Cardiac fibroblast (primary cell): ENCODE measurements around the gene ABCA7.

Experiments
- DNase-seq, 2 donors: peaks; one replicate each; pipeline versions ENCODE4 v3.0.0 to v3.0.0-alpha.2; 2010; ENCODE audit warnings: low read depth in 2 of 2
- H3K4me3 ChIP-seq, 2 donors: replicated peaks in 1 of 2; 1 replicate in 1 of 2; 2 replicates in 1 of 2; pipeline ENCODE4 v1.5.1; 2011; ENCODE audit warnings: low read depth in 2 of 2, low read length in 2 of 2, mild to moderate bottlenecking in 2 of 2, moderate library complexity in 1 of 2
- TF ChIP-seq, protein P1 (sequence below): IDR thresholded peaks from one replicate; pipeline ENCODE4 v1.5.1; 2011; ENCODE audit warnings: low read depth, mild to moderate bottlenecking, low read length, inconsistent platforms

The ABCA7 gene

DNA sequence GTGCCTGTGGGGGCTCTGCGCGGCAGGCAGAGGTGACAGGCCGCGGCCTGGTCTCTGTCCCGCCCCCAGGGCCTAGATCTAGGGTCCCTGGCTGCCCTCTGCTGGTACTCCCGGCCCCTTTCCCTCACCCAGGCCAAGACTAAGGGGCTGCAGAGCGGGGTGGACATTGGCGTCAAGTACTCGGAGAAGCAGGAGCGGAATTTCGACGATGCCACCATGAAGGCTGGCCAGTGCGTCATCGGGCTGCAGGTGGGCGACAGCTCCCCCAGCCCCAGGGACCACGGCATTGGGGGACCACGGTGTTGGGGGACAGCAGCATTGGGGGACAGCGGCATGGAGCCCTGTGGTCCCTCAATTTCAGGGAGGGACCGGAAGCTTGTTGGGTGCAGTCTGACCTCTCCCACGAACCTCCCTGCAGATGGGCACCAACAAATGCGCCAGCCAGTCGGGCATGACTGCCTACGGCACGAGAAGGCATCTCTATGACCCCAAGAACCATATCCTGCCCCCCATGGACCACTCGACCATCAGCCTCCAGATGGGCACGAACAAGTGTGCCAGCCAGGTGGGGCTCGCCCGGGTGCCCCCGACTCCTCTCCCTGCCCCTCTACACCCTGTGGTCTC lies 3.8 kb upstream of the ABCA7 start:
- no peak overlapping the region for H3K4me3 ChIP-seq
- TF ChIP-seq, protein P1, sequence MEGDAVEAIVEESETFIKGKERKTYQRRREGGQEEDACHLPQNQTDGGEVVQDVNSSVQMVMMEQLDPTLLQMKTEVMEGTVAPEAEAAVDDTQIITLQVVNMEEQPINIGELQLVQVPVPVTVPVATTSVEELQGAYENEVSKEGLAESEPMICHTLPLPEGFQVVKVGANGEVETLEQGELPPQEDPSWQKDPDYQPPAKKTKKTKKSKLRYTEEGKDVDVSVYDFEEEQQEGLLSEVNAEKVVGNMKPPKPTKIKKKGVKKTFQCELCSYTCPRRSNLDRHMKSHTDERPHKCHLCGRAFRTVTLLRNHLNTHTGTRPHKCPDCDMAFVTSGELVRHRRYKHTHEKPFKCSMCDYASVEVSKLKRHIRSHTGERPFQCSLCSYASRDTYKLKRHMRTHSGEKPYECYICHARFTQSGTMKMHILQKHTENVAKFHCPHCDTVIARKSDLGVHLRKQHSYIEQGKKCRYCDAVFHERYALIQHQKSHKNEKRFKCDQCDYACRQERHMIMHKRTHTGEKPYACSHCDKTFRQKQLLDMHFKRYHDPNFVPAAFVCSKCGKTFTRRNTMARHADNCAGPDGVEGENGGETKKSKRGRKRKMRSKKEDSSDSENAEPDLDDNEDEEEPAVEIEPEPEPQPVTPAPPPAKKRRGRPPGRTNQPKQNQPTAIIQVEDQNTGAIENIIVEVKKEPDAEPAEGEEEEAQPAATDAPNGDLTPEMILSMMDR, result peak; percentile 13
- no peak for DNase-seq

DNA sequence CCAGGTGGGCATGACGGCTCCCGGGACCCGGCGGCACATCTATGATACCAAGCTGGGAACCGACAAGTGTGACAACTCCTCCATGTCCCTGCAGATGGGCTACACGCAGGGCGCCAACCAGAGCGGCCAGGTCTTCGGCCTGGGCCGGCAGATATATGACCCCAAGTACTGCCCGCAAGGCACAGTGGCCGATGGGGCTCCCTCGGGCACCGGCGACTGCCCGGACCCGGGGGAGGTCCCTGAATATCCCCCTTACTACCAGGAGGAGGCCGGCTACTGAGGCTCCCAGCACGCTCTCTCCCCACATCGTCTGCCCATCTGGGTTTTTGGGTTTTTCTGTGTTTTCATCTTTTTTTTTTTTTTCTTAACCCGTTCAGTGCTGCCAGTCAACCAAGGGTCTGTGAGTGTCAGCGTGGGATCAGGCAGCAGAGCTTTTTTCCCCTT lies 2.3 kb upstream of the ABCA7 start:
- TF ChIP-seq, protein P1, result no peak
- no peak overlapping the region for H3K4me3 ChIP-seq
- DNase-seq, result no peak

DNA sequence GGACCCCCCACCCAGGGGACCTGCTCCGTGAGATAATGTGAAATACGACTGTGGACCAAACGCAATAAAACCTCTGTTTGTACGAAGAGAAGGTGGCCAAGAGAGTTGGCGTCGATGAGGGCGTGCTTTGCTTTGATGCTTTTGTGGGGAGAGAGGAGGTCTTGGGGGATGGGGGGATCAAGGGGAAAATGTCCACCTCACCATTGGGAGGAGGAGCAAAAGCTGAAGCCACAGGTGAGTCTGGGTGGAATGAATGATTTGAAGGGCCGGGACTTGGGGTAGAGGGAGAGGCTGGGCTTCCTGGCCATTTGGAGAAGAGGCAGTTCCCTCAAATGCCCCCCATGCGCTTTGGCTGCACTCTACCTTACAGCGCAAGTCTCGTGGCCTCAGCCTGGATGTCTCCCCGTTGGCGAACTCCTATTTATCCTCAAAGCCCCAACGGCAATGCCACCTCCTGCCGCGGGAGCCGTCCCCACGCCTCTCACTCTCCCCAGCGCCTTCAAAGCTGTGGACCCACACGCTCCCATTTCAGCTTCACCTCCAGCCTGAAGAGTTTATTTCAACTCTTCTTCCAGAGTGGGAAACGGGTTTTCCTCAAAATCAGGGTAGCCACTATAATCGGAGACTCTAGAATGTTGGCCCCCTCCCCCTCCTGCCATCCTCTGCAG lies 795 bp upstream of the ABCA7 start:
- TF ChIP-seq, protein P1, result no peak
- no peak overlapping the region for H3K4me3 ChIP-seq
- DNase-seq, result no peak

DNA sequence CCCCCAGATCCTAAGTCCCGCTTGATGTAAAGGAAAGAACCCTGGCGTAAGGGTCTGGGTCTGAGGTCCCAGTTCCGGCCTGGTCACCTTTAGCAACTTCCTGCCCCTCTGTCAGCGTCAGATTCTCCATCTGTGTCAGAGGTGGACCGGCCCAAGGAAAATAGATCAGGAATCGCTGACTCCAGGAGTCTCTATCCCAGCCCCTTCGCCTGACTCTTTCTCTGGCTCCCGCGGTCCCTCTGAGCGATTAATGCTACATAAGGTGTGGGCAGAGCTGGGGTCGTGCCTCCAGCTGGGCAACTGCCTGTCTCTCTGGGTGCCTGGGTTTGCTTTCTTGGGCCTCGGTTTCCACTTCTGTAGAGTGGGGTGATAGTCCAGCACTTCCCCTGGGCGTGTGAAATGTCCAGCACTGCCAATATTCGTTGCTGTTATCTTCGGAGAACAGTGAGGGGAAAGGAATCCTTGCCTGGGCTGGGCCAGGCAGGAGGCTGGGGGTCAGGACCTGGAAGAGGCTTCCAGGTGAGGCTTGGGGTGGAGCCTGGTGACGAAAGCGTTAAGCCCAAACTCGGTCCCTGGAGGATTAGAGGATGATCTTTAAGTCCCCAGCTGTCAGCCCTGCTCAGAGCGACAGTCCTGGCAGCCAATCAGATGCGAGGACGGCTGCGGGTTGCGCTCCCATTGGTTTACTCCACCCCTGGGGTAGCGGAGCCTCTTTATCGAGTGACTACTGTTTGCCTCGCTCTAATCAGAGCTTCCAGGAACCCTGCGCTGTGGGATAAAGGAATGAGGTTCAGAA lies 767 bp downstream of the ABCA7 start:
- peak; percentile 95 for DNase-seq
- TF ChIP-seq, protein P1, result no peak

DNA sequence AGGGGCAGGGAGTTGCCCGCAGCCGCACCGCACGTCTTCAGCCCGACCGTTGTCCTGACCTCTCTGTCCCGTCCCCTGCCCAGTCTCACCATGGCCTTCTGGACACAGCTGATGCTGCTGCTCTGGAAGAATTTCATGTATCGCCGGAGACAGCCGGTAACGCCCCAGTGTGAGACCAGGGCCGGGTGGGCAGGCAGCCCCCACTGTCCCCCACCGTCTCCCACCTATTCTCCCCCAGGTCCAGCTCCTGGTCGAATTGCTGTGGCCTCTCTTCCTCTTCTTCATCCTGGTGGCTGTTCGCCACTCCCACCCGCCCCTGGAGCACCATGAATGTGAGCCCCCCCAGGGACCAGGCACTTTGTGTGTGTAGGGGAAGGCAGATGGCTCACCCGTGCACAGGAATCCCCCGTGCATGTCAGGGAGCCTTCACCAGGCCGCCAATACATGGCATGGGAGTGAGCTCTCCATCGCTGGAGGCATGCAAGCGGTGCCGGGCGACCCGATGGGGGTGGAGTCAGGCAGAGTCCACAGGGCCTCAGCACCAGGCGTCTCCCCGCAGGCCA lies 1.4 kb downstream of the ABCA7 start:
- TF ChIP-seq, protein P1, result no peak
- peak overlapping the region; percentile 53 to 65 for H3K4me3 ChIP-seq
- DNase-seq, result no peak

More for the DNA sequence above, 767 bp downstream of the ABCA7 start:
- H3K4me3 ChIP-seq, result peak overlapping the region; percentile 53 to 65

DNA sequence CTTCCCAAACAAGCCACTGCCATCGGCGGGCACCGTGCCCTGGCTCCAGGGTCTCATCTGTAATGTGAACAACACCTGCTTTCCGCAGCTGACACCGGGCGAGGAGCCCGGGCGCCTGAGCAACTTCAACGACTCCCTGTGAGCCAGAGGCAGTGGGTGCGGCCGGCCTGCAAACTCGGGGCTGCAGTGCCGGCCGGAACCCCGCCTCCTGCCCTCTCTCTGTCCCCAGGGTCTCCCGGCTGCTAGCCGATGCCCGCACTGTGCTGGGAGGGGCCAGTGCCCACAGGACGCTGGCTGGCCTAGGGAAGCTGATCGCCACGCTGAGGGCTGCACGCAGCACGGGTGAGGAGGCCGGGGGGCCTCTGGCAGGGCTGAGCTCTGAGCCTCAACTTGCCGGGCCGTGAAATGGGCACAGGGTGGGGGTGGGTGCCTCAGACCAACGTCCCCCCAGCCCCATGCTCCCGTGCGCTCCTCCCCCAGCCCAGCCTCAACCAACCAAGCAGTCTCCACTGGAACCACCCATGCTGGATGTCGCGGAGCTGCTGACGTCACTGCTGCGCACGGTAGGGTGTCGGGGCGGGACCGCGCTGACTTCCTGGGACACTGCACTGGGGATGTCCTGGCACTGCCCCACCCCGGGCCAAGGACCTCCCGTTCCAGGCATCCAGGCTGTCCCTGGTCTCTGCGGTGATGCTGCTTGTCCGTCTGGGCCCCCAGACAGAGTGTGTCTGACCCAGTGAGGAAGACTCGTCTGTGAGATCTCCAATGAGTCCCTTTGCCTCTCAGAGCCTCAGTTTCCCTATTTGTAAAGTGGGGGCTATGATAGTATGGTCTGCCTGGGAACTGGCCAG lies 2.2 kb downstream of the ABCA7 start:
- peak in 1 of 2 donors; percentile 50 for DNase-seq
- H3K4me3 ChIP-seq, result no peak overlapping the region
- TF ChIP-seq, protein P1, result no peak
